ENCODE results near the gene ONECUT1. TPM values are rescaled to one million over a fixed set of nuclear protein-coding genes. Genes with fewer than 3 reads are reported as not detected.

Gene ONECUT1
- total RNA-seq, 1 donor from 2014 or later = 341 TPM

DNA sequence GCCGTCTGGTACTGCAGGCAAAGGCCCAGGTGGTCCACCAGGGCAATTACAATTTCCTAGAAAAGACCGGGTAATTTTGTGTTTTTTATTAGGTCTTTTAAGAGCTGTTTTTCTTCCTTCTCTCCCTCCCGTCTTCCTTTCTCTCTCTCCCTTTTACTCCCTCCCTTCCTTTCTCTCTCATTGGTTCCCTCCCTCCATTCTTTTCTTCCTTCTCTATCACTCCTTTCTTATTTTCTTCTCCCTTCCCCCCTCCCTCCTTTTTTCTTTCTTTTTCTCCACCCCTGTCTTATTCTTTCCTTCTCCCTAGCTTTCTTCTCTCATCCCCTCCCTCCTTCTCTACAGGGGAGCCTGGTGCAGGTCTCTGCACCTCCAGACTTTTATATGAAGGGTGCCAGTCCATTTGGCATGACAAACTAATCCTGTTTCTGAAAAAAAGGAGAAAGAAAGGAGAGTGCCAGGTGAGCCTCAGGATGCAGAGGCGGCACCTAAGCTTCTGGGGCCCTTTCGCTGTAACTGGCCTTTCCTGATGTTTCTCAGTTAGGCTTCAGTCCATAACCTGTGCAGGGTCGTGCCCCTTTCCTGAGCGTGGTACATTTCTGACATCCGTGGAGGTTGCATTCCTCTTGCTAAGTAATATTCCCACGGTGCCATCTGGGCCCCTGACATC is 9.1 kb upstream of the ONECUT1 start:
- Mint-ChIP-seq H3K36me3 (ENCODE audit: insufficient read depth) (peaks cover 17% of the 10 kb centered on the region), H3K27ac (peak overlapping the region; percentile 64), H3K4me1 (ENCODE audit: low read depth) (peaks cover 50% of the 10 kb centered on the region), H3K4me3 (ENCODE audit: low read depth) (no peak overlapping the region), H3K27me3 (no peaks in the 10 kb centered on the region), H3K9me3 (ENCODE audit: low read depth) (peaks cover 6% of the 10 kb centered on the region)
- TF ChIP-seq, protein P1, sequence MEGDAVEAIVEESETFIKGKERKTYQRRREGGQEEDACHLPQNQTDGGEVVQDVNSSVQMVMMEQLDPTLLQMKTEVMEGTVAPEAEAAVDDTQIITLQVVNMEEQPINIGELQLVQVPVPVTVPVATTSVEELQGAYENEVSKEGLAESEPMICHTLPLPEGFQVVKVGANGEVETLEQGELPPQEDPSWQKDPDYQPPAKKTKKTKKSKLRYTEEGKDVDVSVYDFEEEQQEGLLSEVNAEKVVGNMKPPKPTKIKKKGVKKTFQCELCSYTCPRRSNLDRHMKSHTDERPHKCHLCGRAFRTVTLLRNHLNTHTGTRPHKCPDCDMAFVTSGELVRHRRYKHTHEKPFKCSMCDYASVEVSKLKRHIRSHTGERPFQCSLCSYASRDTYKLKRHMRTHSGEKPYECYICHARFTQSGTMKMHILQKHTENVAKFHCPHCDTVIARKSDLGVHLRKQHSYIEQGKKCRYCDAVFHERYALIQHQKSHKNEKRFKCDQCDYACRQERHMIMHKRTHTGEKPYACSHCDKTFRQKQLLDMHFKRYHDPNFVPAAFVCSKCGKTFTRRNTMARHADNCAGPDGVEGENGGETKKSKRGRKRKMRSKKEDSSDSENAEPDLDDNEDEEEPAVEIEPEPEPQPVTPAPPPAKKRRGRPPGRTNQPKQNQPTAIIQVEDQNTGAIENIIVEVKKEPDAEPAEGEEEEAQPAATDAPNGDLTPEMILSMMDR (IDR thresholded peaks at IDR 0.05; ENCODE audit: unreplicated experiment) = no peak
- no peak for DNase-seq (ENCODE audit: low spot score, unreplicated experiment)

DNA sequence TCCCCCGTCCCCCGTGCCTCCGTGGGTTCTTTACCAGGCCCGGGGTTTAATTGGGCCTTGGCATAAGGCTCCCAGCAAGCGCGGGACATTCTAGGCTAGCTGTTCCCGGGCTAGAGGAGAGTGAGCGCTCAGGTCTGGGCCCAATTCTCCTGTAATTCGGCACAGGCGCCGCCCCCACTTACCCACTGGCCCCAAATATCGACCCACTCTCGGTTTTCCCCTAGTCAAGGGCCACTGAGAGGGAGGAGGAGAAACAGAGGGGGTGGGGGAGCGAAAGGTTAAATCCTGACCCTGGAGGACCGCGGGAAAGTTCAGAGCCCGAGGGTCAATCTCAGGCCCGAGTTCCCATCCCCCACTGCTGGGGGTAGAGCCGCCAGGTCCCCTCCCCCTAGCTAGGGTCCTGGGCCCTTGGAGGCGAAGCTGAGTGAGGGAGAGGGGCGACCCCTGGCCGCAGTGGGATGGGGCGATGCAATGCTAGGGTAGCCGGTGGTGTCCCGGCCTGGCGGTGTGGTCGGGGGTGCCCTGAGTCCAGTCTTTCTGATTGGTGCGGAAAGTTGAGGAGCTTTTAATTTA is 8.5 kb upstream of the ONECUT1 start:
- DNase-seq (ENCODE audit: low spot score, unreplicated experiment) = no peak
- Mint-ChIP-seq H3K4me3 (ENCODE audit: low read depth) (no peak overlapping the region), H3K27me3 (no peaks in the 10 kb centered on the region), H3K9me3 (ENCODE audit: low read depth) (peaks cover 6% of the 10 kb centered on the region), H3K4me1 (ENCODE audit: low read depth) (peaks cover 48% of the 10 kb centered on the region), H3K36me3 (ENCODE audit: insufficient read depth) (peaks cover 17% of the 10 kb centered on the region), H3K27ac (peak overlapping the region; percentile 64)
- TF ChIP-seq, protein P1 (IDR thresholded peaks at IDR 0.05; ENCODE audit: unreplicated experiment) = no peak

DNA sequence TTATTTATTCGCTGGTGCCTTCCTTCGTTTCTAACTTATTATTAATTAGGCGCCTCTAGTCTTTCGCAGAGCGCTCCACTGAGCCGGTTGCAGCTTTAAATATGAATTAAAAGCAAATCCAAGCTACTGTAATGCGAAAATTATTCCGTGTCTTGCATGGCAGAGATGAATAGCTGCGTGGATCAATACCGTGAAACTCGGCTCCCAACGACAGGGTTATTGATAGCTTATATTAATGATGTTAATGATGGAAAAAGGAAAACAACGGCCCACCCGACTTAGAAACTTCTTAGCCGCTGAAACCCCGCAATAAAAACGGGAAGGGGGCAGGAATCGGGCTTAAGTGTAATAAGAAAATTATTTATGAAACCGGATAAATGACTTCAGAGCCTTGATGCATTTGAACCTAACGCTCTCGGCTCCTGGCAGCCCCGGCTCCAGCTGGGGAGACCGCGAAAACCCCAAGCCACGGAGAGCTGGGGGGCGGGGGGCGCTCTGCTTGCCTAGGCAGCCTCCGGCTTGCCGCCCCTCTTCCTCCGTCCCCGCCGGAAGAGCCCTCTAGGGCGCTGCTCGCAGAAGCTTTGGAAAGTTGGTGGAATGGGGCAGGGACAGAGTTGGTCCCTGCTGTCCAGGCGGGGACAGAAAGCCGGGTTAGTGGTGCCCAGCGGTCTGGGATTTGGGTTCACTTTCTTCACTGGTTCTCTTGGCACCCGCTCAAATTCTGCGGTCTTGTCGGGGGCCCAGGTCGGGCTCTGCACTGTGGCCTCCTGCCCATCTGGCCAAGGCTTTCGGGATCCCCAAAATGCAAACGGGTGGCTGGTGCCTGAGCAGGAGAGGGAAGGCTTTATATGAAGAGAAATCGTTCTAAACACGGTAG is 7.7 kb upstream of the ONECUT1 start:
- Mint-ChIP-seq H3K9me3 (ENCODE audit: low read depth) (peaks cover 6% of the 10 kb centered on the region), H3K36me3 (ENCODE audit: insufficient read depth) (peaks cover 19% of the 10 kb centered on the region), H3K4me3 (ENCODE audit: low read depth) (peak overlapping the region; percentile 31), H3K4me1 (ENCODE audit: low read depth) (peaks cover 43% of the 10 kb centered on the region), H3K27ac (peak overlapping the region; percentile 86), H3K27me3 (no peaks in the 10 kb centered on the region)
- TF ChIP-seq, protein P1 (IDR thresholded peaks at IDR 0.05; ENCODE audit: unreplicated experiment) = no peak
- DNase-seq (ENCODE audit: low spot score, unreplicated experiment) = no peak

DNA sequence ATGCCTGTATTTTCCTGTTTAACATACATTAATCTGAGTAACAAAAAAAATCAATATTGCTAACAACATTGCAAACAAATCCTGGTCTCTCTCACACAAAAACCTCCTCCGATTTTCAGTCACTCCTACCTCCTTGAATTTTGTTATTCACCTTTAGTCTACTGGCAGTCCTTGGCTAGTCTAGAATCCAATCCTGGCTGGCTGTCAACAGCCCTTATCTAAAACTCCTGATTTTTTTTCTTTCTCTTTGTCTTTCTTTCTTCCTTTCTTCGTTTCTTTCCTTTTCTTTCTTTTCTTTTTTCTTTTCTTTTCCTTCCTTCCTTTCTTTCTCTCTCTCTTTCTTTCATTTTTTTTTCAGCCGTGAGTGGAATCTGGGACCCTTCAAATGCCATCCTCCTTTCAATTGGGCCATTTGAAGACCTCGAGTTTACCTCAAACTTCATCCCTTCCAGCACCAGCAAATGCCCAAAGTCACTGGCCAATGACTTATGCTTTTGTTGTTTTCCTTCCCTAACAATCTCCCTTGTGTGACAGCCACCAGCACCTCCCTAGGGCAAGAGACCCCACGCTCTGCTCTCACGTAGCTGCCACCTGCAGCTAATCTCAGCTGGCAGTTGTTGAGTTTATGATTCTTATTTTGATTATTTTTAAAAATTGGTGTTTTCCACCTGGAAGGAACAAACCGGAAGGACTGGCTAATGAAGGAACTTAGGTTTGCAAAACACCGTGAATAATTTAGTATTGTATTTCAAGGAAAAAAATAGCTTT is 6.8 kb upstream of the ONECUT1 start:
- H3K9me3 Mint-ChIP-seq (ENCODE audit: low read depth) = peaks cover 6% of the 10 kb centered on the region
- no peaks in the 10 kb centered on the region for H3K27me3 Mint-ChIP-seq
- peaks cover 19% of the 10 kb centered on the region for H3K36me3 Mint-ChIP-seq (ENCODE audit: insufficient read depth)
- TF ChIP-seq, protein P1 (IDR thresholded peaks at IDR 0.05; ENCODE audit: unreplicated experiment) = no peak
- DNase-seq (ENCODE audit: low spot score, unreplicated experiment) = no peak
- H3K4me3 Mint-ChIP-seq (ENCODE audit: low read depth) = peak overlapping the region; percentile 14
- H3K4me1 Mint-ChIP-seq (ENCODE audit: low read depth) = peaks cover 41% of the 10 kb centered on the region
- H3K27ac Mint-ChIP-seq = peak overlapping the region; percentile 90

DNA sequence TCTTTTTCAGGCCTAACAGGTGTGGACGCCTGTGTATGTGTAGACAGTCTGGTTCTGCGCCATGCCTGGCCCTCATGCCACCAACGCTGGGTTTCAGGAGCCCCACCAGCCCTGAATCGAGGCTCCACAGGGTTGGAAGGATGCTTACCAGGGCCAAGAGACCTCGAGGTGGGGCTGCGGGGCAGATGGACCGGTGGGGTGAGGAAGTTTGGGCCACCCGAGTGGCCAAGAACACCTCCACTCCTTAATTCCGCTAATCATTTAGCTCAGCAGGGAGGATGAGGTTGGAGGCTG is 6.0 kb upstream of the ONECUT1 start:
- H3K4me3 Mint-ChIP-seq (ENCODE audit: low read depth) = no peak overlapping the region
- H3K27ac Mint-ChIP-seq = peak overlapping the region; percentile 90
- peaks cover 18% of the 10 kb centered on the region for H3K36me3 Mint-ChIP-seq (ENCODE audit: insufficient read depth)
- H3K27me3 Mint-ChIP-seq = no peaks in the 10 kb centered on the region
- TF ChIP-seq, protein P1 (IDR thresholded peaks at IDR 0.05; ENCODE audit: unreplicated experiment) = no peak
- DNase-seq (ENCODE audit: low spot score, unreplicated experiment) = no peak
- peaks cover 43% of the 10 kb centered on the region for H3K4me1 Mint-ChIP-seq (ENCODE audit: low read depth)
- H3K9me3 Mint-ChIP-seq (ENCODE audit: low read depth) = peaks cover 6% of the 10 kb centered on the region

Data from progenitor cell of endocrine pancreas (in vitro differentiated cells).